Stomach smooth muscle (tissue), 2 donors: ENCODE measurements around the gene GPN2.

Experiments
- H3K27ac ChIP-seq: one replicate; pipeline ENCODE4 v1.7.0; 2013; ENCODE audit warnings: mild to moderate bottlenecking, low read length, inconsistent platforms
- H3K27me3 ChIP-seq, 2 donors: one replicate each; pipeline ENCODE4 v1.7.0; 2013; ENCODE audit warnings: low read length in 2 of 2; ENCODE audit not compliant: insufficient read depth in 2 of 2, control insufficient read depth in 1 of 2
- H3K36me3 ChIP-seq, 2 donors: one replicate each; pipeline ENCODE4 v1.7.0; 2013; ENCODE audit warnings: low read length in 2 of 2; ENCODE audit not compliant: control insufficient read depth in 2 of 2, insufficient read depth in 2 of 2
- H3K4me1 ChIP-seq: one replicate; pipeline ENCODE4 v1.7.0; 2013; ENCODE audit warnings: low read length; ENCODE audit not compliant: control insufficient read depth, insufficient read depth
- H3K4me3 ChIP-seq, 2 donors: one replicate each; pipeline ENCODE4 v1.7.0; 2013; ENCODE audit warnings: low read length in 2 of 2
- H3K9ac ChIP-seq, 2 donors: one replicate each; pipeline ENCODE4 v1.7.0; 2013; ENCODE audit warnings: low read length in 2 of 2, mild to moderate bottlenecking in 1 of 2
- H3K9me3 ChIP-seq, 2 donors: one replicate each; pipeline ENCODE4 v1.7.0; 2013; ENCODE audit warnings: low read length in 2 of 2; ENCODE audit not compliant: control insufficient read depth in 2 of 2
- donor health status: healthy.
- donor health status: Pancreatic carcinoma.

Gene GPN2

GRCh38 chr1:26831059-26831458 lies 59.0 kb downstream of the GPN2 start:
- peaks cover 19% of the 10 kb centered on the region for H3K4me1 ChIP-seq
- H3K4me3 ChIP-seq, result no peak overlapping the region
- no peak overlapping the region for H3K27ac ChIP-seq
- H3K9me3 ChIP-seq, result no peaks in the 10 kb centered on the region
- H3K9ac ChIP-seq, result no peak overlapping the region
- no peaks in the 10 kb centered on the region for H3K27me3 ChIP-seq
- H3K36me3 ChIP-seq, result peaks cover 32 to 35% of the 10 kb centered on the region in 2 donors

GRCh38 chr1:26829184-26829911 lies 60.7 kb downstream of the GPN2 start:
- Histone ChIP-seq H3K9ac (no peak overlapping the region), H3K36me3 (peaks cover 23 to 27% of the 10 kb centered on the region in 2 donors), H3K4me1 (peaks cover 27% of the 10 kb centered on the region), H3K9me3 (no peaks in the 10 kb centered on the region), H3K27me3 (no peaks in the 10 kb centered on the region), H3K4me3 (no peak overlapping the region), H3K27ac (peak overlapping the region; percentile 18)

- no peaks in the 10 kb centered on the region for H3K27me3 ChIP-seq
- H3K9me3 ChIP-seq, result no peaks in the 10 kb centered on the region
- H3K4me3 ChIP-seq, result no peak overlapping the region
- H3K27ac ChIP-seq, result peak overlapping the region; percentile 18
- peaks cover 27% of the 10 kb centered on the region for H3K4me1 ChIP-seq
- peaks cover 17 to 19% of the 10 kb centered on the region in 2 donors for H3K36me3 ChIP-seq
- peak overlapping the region; percentile 29 to 45 for H3K9ac ChIP-seq
Measured at GRCh38 chr1:26828411-26828991, 61.6 kb downstream of the GPN2 start.

GRCh38 chr1:26827663-26828062 lies 62.4 kb downstream of the GPN2 start:
- no peaks in the 10 kb centered on the region for H3K9me3 ChIP-seq
- no peaks in the 10 kb centered on the region for H3K27me3 ChIP-seq
- peaks cover 9 to 10% of the 10 kb centered on the region in 2 donors for H3K36me3 ChIP-seq
- peak overlapping the region; percentile 49 for H3K27ac ChIP-seq
- H3K4me3 ChIP-seq, result peak overlapping the region; percentile 72 to 76
- peaks cover 27% of the 10 kb centered on the region for H3K4me1 ChIP-seq
- peak overlapping the region; percentile 72 for H3K9ac ChIP-seq

- Histone ChIP-seq H3K9me3 (no peaks in the 10 kb centered on the region), H3K27ac (peak overlapping the region; percentile 49), H3K4me3 (peak overlapping the region; percentile 72 to 76), H3K36me3 (peaks cover 5 to 6% of the 10 kb centered on the region in 2 donors), H3K9ac (peak overlapping the region; percentile 72), H3K27me3 (no peaks in the 10 kb centered on the region), H3K4me1 (peaks cover 27% of the 10 kb centered on the region)
Measured at GRCh38 chr1:26827106-26827604, 62.9 kb downstream of the GPN2 start.

- H3K9ac ChIP-seq, result peak within 1 kb of the TSS; percentile 72 to 78
- H3K36me3 ChIP-seq, result peaks cover 0 to 3% of the 10 kb centered on the region in 2 donors
- H3K27ac ChIP-seq, result peak within 1 kb of the TSS; percentile 78
- no peaks in the 10 kb centered on the region for H3K9me3 ChIP-seq
- peaks cover 27% of the 10 kb centered on the region for H3K4me1 ChIP-seq
- H3K27me3 ChIP-seq, result no peaks in the 10 kb centered on the region
- peak within 1 kb of the TSS; percentile 72 to 83 for H3K4me3 ChIP-seq
Measured at GRCh38 chr1:26826261-26827105, 63.6 kb downstream of the GPN2 start, which contains the start of gene ZDHHC18. ZDHHC18 (plus strand) TSS chr1:26826688; CDS start chr1:26826805, 117 bp downstream.
